ENCODE results near the gene PTPRG.

PTPRG gene

GRCh38 chr3:61908382-61908781 is 347.0 kb downstream of the PTPRG start:
- Histone ChIP-seq H3K36me3 (ENCODE audit: control insufficient read depth, insufficient read depth, low read length) (no peaks in the 10 kb centered on the region), H3K9ac (ENCODE audit: low read depth, low read length) (no peak overlapping the region), H3K4me1 (ENCODE audit: control insufficient read depth, insufficient read depth, low read length) (peaks cover 28% of the 10 kb centered on the region), H3K4me3 (ENCODE audit: low read depth, low read length) (no peak overlapping the region), H3K9me3 (ENCODE audit: control insufficient read depth, insufficient read depth, low read length) (no peaks in the 10 kb centered on the region), H3K27me3 (ENCODE audit: control insufficient read depth, insufficient read depth, low read length) (no peaks in the 10 kb centered on the region)

GRCh38 chr3:61910732-61911131 is 349.4 kb downstream of the PTPRG start:
- Histone ChIP-seq H3K4me3 (ENCODE audit: low read depth, low read length) (no peak overlapping the region), H3K4me1 (ENCODE audit: control insufficient read depth, insufficient read depth, low read length) (peaks cover 27% of the 10 kb centered on the region), H3K9ac (ENCODE audit: low read depth, low read length) (no peak overlapping the region), H3K27me3 (ENCODE audit: control insufficient read depth, insufficient read depth, low read length) (no peaks in the 10 kb centered on the region), H3K9me3 (ENCODE audit: control insufficient read depth, insufficient read depth, low read length) (no peaks in the 10 kb centered on the region), H3K36me3 (ENCODE audit: control insufficient read depth, insufficient read depth, low read length) (no peaks in the 10 kb centered on the region)

- Histone ChIP-seq H3K9ac (ENCODE audit: low read depth, low read length) (no peak overlapping the region), H3K27me3 (ENCODE audit: control insufficient read depth, insufficient read depth, low read length) (no peaks in the 10 kb centered on the region), H3K9me3 (ENCODE audit: control insufficient read depth, insufficient read depth, low read length) (no peaks in the 10 kb centered on the region), H3K36me3 (ENCODE audit: control insufficient read depth, insufficient read depth, low read length) (no peaks in the 10 kb centered on the region), H3K4me1 (ENCODE audit: control insufficient read depth, insufficient read depth, low read length) (peaks cover 30% of the 10 kb centered on the region), H3K4me3 (ENCODE audit: low read depth, low read length) (no peak overlapping the region)
Measured at GRCh38 chr3:61912158-61912557, 350.8 kb downstream of the PTPRG start.

- H3K4me3 ChIP-seq (ENCODE audit: low read depth, low read length) = no peak overlapping the region
- H3K36me3 ChIP-seq (ENCODE audit: control insufficient read depth, insufficient read depth, low read length) = no peaks in the 10 kb centered on the region
- H3K9me3 ChIP-seq (ENCODE audit: control insufficient read depth, insufficient read depth, low read length) = no peaks in the 10 kb centered on the region
- H3K4me1 ChIP-seq (ENCODE audit: control insufficient read depth, insufficient read depth, low read length) = peaks cover 38% of the 10 kb centered on the region
- H3K27me3 ChIP-seq (ENCODE audit: control insufficient read depth, insufficient read depth, low read length) = no peaks in the 10 kb centered on the region
- H3K9ac ChIP-seq (ENCODE audit: low read depth, low read length) = no peak overlapping the region
Measured at GRCh38 chr3:61913701-61914100, 352.3 kb downstream of the PTPRG start.

GRCh38 chr3:61914276-61914675 is 352.9 kb downstream of the PTPRG start:
- Histone ChIP-seq H3K36me3 (ENCODE audit: control insufficient read depth, insufficient read depth, low read length) (no peaks in the 10 kb centered on the region), H3K4me1 (ENCODE audit: control insufficient read depth, insufficient read depth, low read length) (peaks cover 42% of the 10 kb centered on the region), H3K9me3 (ENCODE audit: control insufficient read depth, insufficient read depth, low read length) (no peaks in the 10 kb centered on the region), H3K9ac (ENCODE audit: low read depth, low read length) (no peak overlapping the region), H3K27me3 (ENCODE audit: control insufficient read depth, insufficient read depth, low read length) (no peaks in the 10 kb centered on the region), H3K4me3 (ENCODE audit: low read depth, low read length) (no peak overlapping the region)

- no peaks in the 10 kb centered on the region for H3K27me3 ChIP-seq (ENCODE audit: control insufficient read depth, insufficient read depth, low read length)
- no peak overlapping the region for H3K4me3 ChIP-seq (ENCODE audit: low read depth, low read length)
- no peaks in the 10 kb centered on the region for H3K36me3 ChIP-seq (ENCODE audit: control insufficient read depth, insufficient read depth, low read length)
- H3K4me1 ChIP-seq (ENCODE audit: control insufficient read depth, insufficient read depth, low read length) = peaks cover 40% of the 10 kb centered on the region
- H3K9me3 ChIP-seq (ENCODE audit: control insufficient read depth, insufficient read depth, low read length) = no peaks in the 10 kb centered on the region
- H3K9ac ChIP-seq (ENCODE audit: low read depth, low read length) = no peak overlapping the region
Measured at GRCh38 chr3:61915296-61915695, 353.9 kb downstream of the PTPRG start.

- Histone ChIP-seq H3K36me3 (ENCODE audit: control insufficient read depth, insufficient read depth, low read length) (no peaks in the 10 kb centered on the region), H3K4me3 (ENCODE audit: low read depth, low read length) (no peak overlapping the region), H3K27me3 (ENCODE audit: control insufficient read depth, insufficient read depth, low read length) (no peaks in the 10 kb centered on the region), H3K4me1 (ENCODE audit: control insufficient read depth, insufficient read depth, low read length) (peaks cover 23% of the 10 kb centered on the region), H3K9me3 (ENCODE audit: control insufficient read depth, insufficient read depth, low read length) (no peaks in the 10 kb centered on the region), H3K9ac (ENCODE audit: low read depth, low read length) (no peak overlapping the region)
Measured at GRCh38 chr3:61919371-61919770, 358.0 kb downstream of the PTPRG start.

- Histone ChIP-seq H3K9me3 (ENCODE audit: control insufficient read depth, insufficient read depth, low read length) (no peaks in the 10 kb centered on the region), H3K9ac (ENCODE audit: low read depth, low read length) (no peak overlapping the region), H3K4me1 (ENCODE audit: control insufficient read depth, insufficient read depth, low read length) (peaks cover 18% of the 10 kb centered on the region), H3K27me3 (ENCODE audit: control insufficient read depth, insufficient read depth, low read length) (no peaks in the 10 kb centered on the region), H3K4me3 (ENCODE audit: low read depth, low read length) (no peak overlapping the region), H3K36me3 (ENCODE audit: control insufficient read depth, insufficient read depth, low read length) (no peaks in the 10 kb centered on the region)
Measured at GRCh38 chr3:61922118-61922517, 360.7 kb downstream of the PTPRG start.

- H3K4me3 ChIP-seq (ENCODE audit: low read depth, low read length) = no peak overlapping the region
- H3K9ac ChIP-seq (ENCODE audit: low read depth, low read length) = no peak overlapping the region
- H3K36me3 ChIP-seq (ENCODE audit: control insufficient read depth, insufficient read depth, low read length) = no peaks in the 10 kb centered on the region
- H3K27me3 ChIP-seq (ENCODE audit: control insufficient read depth, insufficient read depth, low read length) = no peaks in the 10 kb centered on the region
- H3K9me3 ChIP-seq (ENCODE audit: control insufficient read depth, insufficient read depth, low read length) = no peaks in the 10 kb centered on the region
- H3K4me1 ChIP-seq (ENCODE audit: control insufficient read depth, insufficient read depth, low read length) = peaks cover 2% of the 10 kb centered on the region
Measured at GRCh38 chr3:61924090-61924735, 362.8 kb downstream of the PTPRG start.

GRCh38 chr3:61924991-61925390 is 363.6 kb downstream of the PTPRG start:
- Histone ChIP-seq H3K9me3 (ENCODE audit: control insufficient read depth, insufficient read depth, low read length) (no peaks in the 10 kb centered on the region), H3K27me3 (ENCODE audit: control insufficient read depth, insufficient read depth, low read length) (no peaks in the 10 kb centered on the region), H3K4me1 (ENCODE audit: control insufficient read depth, insufficient read depth, low read length) (no peaks in the 10 kb centered on the region), H3K4me3 (ENCODE audit: low read depth, low read length) (no peak overlapping the region), H3K36me3 (ENCODE audit: control insufficient read depth, insufficient read depth, low read length) (no peaks in the 10 kb centered on the region), H3K9ac (ENCODE audit: low read depth, low read length) (no peak overlapping the region)

GRCh38 chr3:61925721-61926120 is 364.4 kb downstream of the PTPRG start:
- H3K4me1 ChIP-seq (ENCODE audit: control insufficient read depth, insufficient read depth, low read length) = no peaks in the 10 kb centered on the region
- H3K9me3 ChIP-seq (ENCODE audit: control insufficient read depth, insufficient read depth, low read length) = no peaks in the 10 kb centered on the region
- no peak overlapping the region for H3K4me3 ChIP-seq (ENCODE audit: low read depth, low read length)
- H3K27me3 ChIP-seq (ENCODE audit: control insufficient read depth, insufficient read depth, low read length) = no peaks in the 10 kb centered on the region
- no peaks in the 10 kb centered on the region for H3K36me3 ChIP-seq (ENCODE audit: control insufficient read depth, insufficient read depth, low read length)
- H3K9ac ChIP-seq (ENCODE audit: low read depth, low read length) = no peak overlapping the region

GRCh38 chr3:61926923-61927322 is 365.6 kb downstream of the PTPRG start:
- Histone ChIP-seq H3K36me3 (ENCODE audit: control insufficient read depth, insufficient read depth, low read length) (no peaks in the 10 kb centered on the region), H3K4me3 (ENCODE audit: low read depth, low read length) (no peak overlapping the region), H3K4me1 (ENCODE audit: control insufficient read depth, insufficient read depth, low read length) (no peaks in the 10 kb centered on the region), H3K9me3 (ENCODE audit: control insufficient read depth, insufficient read depth, low read length) (no peaks in the 10 kb centered on the region), H3K9ac (ENCODE audit: low read depth, low read length) (no peak overlapping the region), H3K27me3 (ENCODE audit: control insufficient read depth, insufficient read depth, low read length) (no peaks in the 10 kb centered on the region)
